Activated CD4-positive, alpha-beta T cell treated with anti-CD3 and anti-CD28 coated beads, Interleukin-2, amount 50 U/mL, for 16 hours (primary cell): ENCODE measurements around the gene NOXO1.
"Not testable (repeated sequence)": the region's sequence is repeated elsewhere in the genome, so short reads cannot be mapped to it uniquely, and the experiment has no call there.

Experiments
- DNase-seq: peaks from one replicate; pipeline ENCODE4 v3.0.0-alpha.2; 2020

NOXO1 gene, protein sequence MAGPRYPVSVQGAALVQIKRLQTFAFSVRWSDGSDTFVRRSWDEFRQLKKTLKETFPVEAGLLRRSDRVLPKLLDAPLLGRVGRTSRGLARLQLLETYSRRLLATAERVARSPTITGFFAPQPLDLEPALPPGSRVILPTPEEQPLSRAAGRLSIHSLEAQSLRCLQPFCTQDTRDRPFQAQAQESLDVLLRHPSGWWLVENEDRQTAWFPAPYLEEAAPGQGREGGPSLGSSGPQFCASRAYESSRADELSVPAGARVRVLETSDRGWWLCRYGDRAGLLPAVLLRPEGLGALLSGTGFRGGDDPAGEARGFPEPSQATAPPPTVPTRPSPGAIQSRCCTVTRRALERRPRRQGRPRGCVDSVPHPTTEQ

DNA sequence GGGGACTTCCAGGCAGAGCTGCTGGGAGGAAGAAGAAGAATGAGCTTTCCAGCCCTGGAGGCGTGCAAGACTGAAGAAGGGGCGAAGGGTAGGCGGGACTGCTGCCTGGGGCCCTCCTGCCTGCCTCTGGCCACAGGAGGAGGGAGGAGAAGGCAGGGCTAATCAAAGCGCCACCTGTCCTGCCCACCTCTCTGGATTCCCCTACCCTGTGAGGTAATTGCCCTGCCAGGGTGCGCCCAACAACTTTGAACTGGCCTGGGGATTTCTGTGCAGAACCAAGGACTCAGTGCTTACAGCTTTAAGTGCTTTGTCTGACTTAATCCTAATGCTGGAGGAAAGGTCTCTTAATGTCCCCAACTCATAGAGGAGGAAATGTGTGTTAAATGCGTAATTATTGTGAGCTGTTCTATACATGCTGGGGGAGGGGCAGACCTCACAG is at the start of gene NOXO1:
Gene NOXO1, minus strand, starts transcription at position 72 of the 439 bp plus-strand sequence. CDS start 290 bp downstream, outside the sequence.
- DNase-seq: no peak

- DNase-seq: no peak
Measured at GRCh38 chr16:2030036-2030435, 48.8 kb upstream of the NOXO1 start.

DNA sequence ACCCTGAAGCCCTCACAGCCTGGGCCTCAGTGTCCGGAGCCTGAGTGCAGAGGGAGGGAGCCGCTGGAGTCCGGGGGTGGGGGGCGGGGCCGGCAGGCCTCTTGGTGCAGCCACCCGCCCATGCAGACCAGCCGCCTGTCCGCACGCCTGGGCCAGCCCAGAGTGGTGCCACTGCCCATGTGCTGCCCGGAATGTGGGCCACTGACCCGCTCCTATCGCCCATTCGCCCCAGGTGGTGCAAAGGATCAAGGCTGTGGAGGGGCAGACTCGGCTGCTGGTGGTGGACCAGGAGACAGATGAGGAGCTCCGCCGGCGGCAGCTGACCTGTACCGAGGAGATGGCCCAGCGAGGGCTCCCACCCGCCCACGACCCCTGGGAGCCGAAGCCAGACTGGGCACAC is 48.1 kb upstream of the NOXO1 start:
- DNase-seq: no peak

- no peak for DNase-seq
Measured at GRCh38 chr16:2028620-2029220, 47.5 kb upstream of the NOXO1 start.

DNA sequence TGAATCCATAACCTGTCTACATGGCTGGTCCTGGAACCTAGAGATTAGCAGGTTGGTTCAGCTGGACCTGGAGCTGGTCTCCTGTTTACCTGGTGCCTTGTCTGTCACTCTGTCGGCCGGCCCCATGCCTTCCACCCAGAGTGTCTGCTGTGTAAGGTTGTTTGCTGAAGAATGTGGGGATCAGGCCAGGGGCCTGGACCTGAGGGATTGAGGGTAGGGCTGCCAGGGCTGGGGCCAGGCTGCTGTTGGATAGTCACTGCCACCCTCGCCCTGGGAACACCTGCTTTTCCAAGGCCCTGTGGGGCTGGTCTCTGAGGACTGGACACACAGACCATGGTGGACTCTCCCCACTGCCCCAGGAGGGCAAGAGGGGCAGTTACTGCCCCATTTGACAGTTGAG is 46.9 kb upstream of the NOXO1 start:
- DNase-seq: no peak

DNA sequence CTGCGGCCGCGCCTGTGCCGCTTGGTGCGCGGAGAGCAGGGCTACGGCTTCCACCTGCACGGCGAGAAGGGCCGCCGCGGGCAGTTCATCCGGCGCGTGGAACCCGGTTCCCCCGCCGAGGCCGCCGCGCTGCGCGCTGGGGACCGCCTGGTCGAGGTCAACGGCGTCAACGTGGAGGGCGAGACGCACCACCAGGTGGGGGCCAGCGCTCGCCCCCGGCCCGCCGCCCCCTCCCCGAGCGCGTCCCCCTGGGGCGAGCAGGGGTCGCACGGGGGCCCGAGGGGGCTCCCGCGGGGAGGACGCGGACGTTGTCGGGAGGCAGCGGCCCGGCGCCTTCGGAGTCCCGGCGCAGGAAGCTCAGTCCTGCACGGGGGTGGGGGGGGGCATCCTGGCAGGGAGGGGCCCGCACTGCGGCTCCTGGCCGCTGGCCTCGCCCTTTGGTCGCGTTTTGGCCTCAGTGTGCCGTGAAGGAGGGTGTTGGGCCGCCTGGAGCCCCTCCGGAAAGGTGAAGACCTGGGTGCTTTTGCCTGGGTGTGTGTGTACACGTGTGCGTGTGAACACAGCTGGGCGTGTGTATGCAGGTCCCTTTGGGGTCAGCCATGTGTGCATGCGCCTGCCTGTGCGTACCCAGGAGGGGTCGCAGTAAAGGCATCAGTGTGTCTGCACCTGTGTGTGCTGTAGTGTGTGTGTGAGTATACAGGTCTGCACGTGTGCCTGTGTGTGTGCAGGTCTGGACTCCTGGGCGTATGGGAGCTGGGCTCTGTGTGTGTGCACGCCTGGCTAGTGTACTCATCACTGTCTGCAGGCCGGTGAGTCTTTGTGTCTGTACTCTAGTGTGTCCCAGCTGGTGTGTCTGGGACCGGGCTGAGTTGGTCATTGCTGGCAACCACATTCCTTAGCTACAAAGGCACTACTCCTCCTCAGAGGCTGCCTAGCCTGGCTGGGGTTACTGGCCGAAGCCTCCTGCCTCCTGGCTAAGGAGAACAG is 46.0 kb upstream of the NOXO1 start:
- no peak for DNase-seq

DNA sequence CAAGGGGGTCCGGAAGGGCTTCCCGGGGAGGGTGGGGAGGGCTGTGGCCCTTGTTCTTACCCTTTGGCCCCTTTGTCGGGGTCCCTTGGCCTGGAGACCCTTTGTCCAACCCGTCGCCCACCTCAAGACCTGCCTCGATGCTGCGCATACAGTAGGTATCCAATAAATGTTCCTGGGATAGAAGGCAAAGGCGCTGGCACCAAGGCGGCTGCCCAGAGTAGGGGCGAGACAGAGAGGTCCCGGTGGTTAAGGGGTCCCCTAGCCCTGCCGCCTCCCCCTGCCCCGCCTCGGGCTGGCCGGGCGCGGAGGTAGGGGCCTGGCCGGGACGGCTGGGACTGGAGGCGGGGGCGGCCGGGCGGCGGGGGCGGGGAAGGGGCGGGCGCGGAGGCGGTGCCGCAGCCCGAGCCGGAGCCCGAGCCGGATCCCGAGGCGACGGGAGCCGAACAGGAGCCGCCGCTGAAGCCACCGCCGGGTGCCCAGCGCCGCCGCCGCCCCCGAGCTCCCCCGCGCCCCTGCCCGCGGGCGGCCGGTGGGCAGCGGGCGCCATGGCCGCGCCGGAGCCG is 45.3 kb upstream of the NOXO1 start, which contains the start of gene NHERF2:
Gene NHERF2, plus strand, starts transcription at position 442 of the 563 bp plus-strand sequence. Its CDS starts 104 bp downstream, at position 546.
- DNase-seq: no peak

DNA sequence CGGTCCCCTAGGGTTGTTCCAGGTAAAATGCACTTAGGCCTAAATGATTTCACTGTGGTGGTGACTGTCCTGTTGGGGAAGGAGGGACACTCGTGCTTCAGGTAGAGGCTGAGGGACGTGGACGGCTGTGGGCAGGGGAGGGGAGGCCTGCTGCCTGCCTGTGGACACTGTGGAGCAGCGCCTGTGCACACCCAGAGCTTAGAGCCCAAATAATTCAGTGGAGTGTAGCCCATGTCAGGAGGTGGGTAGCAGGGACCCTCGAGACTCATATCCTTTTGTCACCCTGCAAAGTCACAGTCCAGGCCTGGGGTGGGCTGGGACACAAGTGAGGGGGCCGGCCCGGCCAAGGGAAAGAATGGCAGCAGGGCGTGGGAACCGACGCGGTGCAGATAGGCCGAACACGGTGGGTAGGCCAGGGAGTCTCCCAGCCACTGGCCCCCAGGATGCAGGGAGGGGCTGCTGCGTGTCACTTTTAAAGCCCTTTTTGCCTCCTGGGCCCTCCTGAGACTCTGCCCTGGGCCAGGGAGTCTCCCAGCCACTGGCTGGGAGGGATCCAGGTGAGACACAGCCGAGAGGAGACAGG is 44.7 kb upstream of the NOXO1 start:
- DNase-seq: no peak

GRCh38 chr16:2025251-2025650 is 44.0 kb upstream of the NOXO1 start:
- no peak for DNase-seq

DNA sequence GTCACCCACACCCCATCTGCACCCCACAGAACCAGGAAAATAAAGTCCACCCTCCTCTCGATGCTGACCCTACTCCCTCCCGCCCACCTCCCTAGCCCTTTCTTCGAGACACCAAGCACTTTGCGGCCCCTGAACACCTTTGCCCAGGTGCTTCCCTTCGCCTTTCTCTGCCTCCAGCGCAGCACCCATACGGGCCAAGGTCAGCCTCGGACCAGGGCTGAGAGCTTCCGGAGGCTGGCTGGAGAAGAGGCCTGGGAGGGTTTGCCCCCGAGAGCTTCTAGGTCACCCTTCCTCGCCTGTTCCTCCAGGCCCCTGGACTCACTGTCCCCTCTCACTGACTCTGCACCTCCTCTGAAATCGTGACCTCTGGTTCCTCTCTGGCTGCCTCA is 42.8 kb upstream of the NOXO1 start:
- no peak for DNase-seq

DNA sequence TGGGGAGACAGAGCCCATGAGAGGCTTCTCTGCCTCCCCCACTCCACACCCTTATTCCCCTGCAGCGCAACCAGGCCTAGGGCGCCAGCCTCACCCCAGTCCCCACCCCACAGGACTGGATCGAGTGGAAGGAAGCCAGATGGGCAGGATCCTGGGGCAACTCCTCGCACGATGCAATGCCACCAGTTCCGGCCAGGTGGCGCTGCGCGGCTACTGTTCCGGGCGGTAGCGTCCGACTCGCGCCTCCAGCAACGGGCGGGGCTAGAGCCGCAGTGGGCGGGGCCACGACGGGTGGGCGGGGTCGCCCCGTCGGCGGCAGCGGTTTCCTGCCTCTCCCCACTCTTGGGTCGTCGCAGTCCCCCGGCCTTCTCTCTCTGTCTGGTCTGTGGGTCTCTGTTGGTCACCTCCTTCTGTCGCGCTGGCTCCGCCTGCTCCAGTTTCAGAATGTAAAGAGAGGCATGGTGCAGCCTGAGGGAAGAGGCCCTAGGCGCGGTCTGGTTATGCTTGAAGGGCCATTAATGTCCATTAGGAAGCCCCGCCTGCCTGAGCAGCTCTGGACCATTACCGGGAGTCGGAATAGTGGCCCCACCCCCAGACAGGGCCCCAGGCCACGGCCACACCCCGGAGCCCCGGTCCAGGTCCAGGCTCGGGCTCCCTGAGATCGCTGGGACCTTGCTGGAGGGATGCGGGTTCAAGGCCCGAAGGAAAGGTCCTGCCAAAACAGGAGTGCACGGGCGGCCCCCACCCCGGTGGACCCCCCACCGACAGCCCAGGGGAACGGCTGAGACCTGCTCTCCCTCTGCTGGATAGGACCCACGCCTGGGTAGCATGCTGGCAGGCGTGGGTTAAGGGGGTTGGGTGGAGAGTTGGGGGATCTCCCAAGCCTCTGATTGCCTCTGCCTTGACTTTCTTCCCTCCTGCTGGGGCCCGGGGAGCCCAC is 42.1 kb upstream of the NOXO1 start:
- DNase-seq: peak; percentile 94

GRCh38 chr16:2022723-2023091 is 41.4 kb upstream of the NOXO1 start:
- peak; percentile 26 for DNase-seq

GRCh38 chr16:2019921-2020831 is 38.9 kb upstream of the NOXO1 start:
- DNase-seq: no peak

DNA sequence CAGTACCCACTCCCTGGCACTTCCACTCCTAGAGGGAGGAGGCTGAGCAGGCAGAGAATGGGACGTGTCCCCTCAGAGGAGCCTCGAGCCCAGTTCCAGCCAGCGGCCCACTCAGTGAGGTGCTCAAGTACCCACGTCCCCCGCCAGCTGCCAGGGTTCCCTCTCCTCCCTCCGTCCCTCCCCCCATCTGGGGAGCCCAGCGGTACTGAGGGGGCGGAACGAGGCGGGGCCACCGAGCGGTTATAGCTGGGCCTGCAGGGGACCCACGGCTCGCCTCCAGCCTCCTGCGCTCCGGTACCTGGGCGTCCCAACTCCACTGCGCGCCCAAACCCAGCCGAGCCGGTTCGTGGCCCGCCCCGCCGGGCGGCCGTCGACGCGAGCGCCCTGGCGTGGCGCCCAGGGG is 38.2 kb upstream of the NOXO1 start, which contains the start of gene NPW:
Gene NPW, plus strand, starts transcription at position 268 of the 403 bp plus-strand sequence.
- no peak for DNase-seq

DNA sequence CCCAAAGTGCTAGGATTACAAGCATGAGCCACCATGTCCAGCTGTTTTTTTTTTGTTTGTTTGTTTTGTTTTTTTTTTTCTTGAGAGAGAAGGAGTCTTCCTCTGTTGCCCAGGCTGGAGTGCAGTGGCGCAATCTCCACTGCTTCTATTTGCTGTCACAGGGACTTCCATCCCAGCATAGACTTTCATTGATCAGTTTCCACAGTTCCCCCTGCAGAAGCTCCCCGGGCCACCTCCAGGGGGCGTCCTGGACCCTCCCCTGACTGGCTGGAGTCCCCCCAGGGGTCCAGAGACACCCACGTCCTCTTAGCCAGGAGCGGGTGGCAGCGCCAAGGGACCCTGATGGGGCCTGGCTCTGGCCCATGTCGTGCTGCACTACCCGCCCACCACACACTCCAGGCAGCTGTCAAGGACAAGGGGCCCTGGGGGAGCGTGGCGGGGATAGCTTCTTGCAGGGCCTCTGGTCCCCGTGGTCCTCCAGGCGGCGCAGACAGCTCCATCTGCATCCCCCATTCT is 35.2 kb upstream of the NOXO1 start:
- no peak for DNase-seq

DNA sequence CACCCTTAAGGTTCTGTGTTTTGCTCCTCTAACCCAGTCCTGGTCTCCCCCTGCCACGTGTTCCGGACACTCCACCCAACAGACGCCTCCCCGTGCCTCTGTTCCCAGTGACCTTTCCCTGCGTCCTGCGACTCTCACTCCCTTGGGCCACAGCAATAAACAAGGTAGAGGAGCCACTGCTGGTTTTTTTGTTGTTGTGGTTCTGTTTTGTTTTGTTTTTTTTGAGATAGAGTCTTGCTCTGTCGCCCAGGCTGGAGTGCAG is 34.6 kb upstream of the NOXO1 start:
- DNase-seq: no peak

- no peak for DNase-seq
Measured at GRCh38 chr16:2015117-2015946, 34.1 kb upstream of the NOXO1 start.

GRCh38 chr16:2013527-2013926 is 32.3 kb upstream of the NOXO1 start:
- DNase-seq: no peak

DNA sequence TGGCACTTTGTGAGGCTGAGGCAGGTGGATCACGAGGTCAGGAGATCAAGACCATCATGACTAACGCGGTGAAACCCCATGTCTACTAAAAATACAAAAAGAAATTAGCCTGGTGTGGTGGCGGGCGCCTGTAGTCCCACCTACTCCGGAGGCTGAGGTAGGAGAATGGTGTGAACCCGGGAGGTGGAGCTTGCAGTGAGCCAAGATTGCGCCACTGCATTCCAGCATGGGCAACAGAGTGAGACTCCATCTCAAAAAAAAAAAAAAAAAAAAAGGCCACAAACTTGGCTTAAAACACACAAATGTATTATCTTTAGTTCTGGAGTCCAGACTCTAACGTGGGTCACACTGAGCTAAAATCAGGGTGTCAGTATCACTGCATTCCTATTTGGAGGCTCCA is 30.5 kb upstream of the NOXO1 start:
- DNase-seq: not testable (repeated sequence)
